HG02852 (cell line): ENCODE measurements around the gene PAX8.
"Not testable (repeated sequence)": the region's sequence is repeated elsewhere in the genome, so short reads cannot be mapped to it uniquely, and the experiment has no call there.

Source experiments
- ATAC-seq: cut with Tn5 transposase; IDR thresholded peaks from one replicate; pipeline ENCODE4 v1.9.1; 2021; ENCODE audit warnings: mild to moderate bottlenecking, moderate library complexity; ENCODE audit not compliant: unreplicated experiment

Gene PAX8

GRCh38 chr2:113278742-113279139 is at the start of gene PAX8:
TSS of gene PAX8 (minus strand) at chr2:113278921. CDS start at chr2:113278394, 527 bp downstream.
- no peak for ATAC-seq

GRCh38 chr2:113328043-113328442 is 49.3 kb upstream of the PAX8 start:
- ATAC-seq = no peak

GRCh38 chr2:113325161-113325731 is 46.5 kb upstream of the PAX8 start:
- not testable (repeated sequence) for ATAC-seq

- no peak for ATAC-seq
Observed at GRCh38 chr2:113324684-113325160, 46.0 kb upstream of the PAX8 start.

GRCh38 chr2:113323129-113323528 is 44.4 kb upstream of the PAX8 start:
- ATAC-seq = not testable (repeated sequence)

- not testable (repeated sequence) for ATAC-seq
Observed at GRCh38 chr2:113320106-113320505, 41.4 kb upstream of the PAX8 start.

- ATAC-seq = not testable (repeated sequence)
Observed at GRCh38 chr2:113318941-113319340, 40.2 kb upstream of the PAX8 start.

GRCh38 chr2:113316085-113316484 is 37.4 kb upstream of the PAX8 start:
- ATAC-seq = no peak

GRCh38 chr2:113314663-113315062 is 35.9 kb upstream of the PAX8 start:
- not testable (repeated sequence) for ATAC-seq

GRCh38 chr2:113314176-113314575 is 35.5 kb upstream of the PAX8 start:
- not testable (repeated sequence) for ATAC-seq

- ATAC-seq = not testable (repeated sequence)
Observed at GRCh38 chr2:113311781-113312180, 33.1 kb upstream of the PAX8 start.

- ATAC-seq = not testable (repeated sequence)
Observed at GRCh38 chr2:113311191-113311590, 32.5 kb upstream of the PAX8 start.

GRCh38 chr2:113309655-113310387 is 31.1 kb upstream of the PAX8 start:
- no peak for ATAC-seq

GRCh38 chr2:113308784-113309183 is 30.1 kb upstream of the PAX8 start:
- ATAC-seq = not testable (repeated sequence)

GRCh38 chr2:113306207-113306606 is 27.5 kb upstream of the PAX8 start:
- ATAC-seq = not testable (repeated sequence)

GRCh38 chr2:113305749-113306148 is 27.0 kb upstream of the PAX8 start:
- not testable (repeated sequence) for ATAC-seq

- no peak for ATAC-seq
Observed at GRCh38 chr2:113305146-113305545, 26.4 kb upstream of the PAX8 start.

GRCh38 chr2:113304702-113305101 is 26.0 kb upstream of the PAX8 start:
- ATAC-seq = no peak

GRCh38 chr2:113302216-113302980 is 23.7 kb upstream of the PAX8 start:
- not testable (repeated sequence) for ATAC-seq

- ATAC-seq = no peak
Observed at GRCh38 chr2:113300281-113300680, 21.6 kb upstream of the PAX8 start.

- no peak for ATAC-seq
Observed at GRCh38 chr2:113298176-113298575, 19.5 kb upstream of the PAX8 start.
